HG02642 (cell line): Measurements from ENCODE around the gene MAP3K7.

Experiments used
- ATAC-seq: cut with Tn5 transposase; IDR thresholded peaks from one replicate; pipeline ENCODE4 v1.9.1; 2021; ENCODE audit warnings: mild to moderate bottlenecking; ENCODE audit not compliant: unreplicated experiment, poor library complexity

MAP3K7 gene

DNA sequence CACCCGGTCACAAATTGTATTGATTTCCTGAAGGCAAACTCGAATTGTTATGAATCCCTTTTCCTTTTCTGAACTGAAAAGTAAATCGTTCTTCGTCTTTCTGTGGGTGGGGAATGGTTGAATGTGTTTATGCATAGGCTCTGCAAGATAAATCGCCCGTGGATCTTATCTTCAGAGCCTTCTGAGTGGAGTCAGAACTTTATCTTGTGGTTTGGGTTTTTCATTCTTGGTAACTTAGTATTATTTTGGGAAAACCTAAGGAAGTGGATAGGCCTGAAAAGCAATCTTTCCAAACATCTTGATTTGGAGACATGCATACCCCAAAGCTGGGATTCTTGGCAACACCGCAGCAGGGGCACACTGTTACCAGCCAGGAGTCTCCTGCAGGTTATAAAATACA, 122.4 kb downstream of the MAP3K7 start:
- no peak for ATAC-seq

DNA sequence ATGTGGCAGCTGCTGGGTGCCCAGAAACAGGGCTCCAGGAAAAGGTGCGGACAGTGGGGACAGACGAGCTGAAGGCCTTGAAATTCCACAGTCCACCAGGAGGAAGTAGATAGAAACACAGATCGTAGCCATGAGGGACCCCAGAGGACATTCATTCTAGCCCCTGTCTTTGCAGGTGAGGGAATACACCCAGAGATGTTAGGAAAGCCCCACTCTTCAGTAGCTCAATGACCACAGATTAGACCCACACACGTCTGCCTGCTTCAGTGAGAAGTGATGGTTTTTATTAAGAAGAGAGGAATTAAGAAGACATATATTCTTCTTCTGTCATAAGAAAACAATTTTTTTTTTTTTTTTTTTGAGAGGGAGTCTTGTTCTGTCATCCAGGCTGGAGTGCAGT, 123.0 kb downstream of the MAP3K7 start:
- no peak for ATAC-seq
